Left lung (tissue), 10 donors: ENCODE measurements around the gene STX1A. TPM values are rescaled to one million over a fixed set of nuclear protein-coding genes. Genes with fewer than 3 reads are reported as not detected.
"Not testable (repeated sequence)": the region's sequence is repeated elsewhere in the genome, so short reads cannot be mapped to it uniquely, and the experiment has no call there.

Experiments
- ATAC-seq: fragments of 200-7000 bp; cut with Tn5 transposase; one replicate; pipeline ENCODE4 v1.9.1; 2020; ENCODE audit warnings: moderate library complexity
- DNase-seq, 4 donors: peaks; one replicate each; pipeline ENCODE4 v3.0.0-alpha.2; 2013 to 2020
- H3K27ac ChIP-seq, 2 donors: fragments of 200-600 bp; sonication (generic) in 1 of 2; one replicate each; pipeline versions ENCODE4 v1.5.0 to v1.8.0; 2020 to 2021
- H3K27me3 ChIP-seq, 2 donors: fragments of 200-600 bp; sonication (generic) in 1 of 2; one replicate each; pipeline versions ENCODE4 v1.5.0 to v1.8.0; 2020 to 2021
- H3K36me3 ChIP-seq, 2 donors: fragments of 200-600 bp; sonication (generic) in 1 of 2; one replicate each; pipeline versions ENCODE4 v1.5.0 to v1.8.0; 2020 to 2021
- H3K4me1 ChIP-seq, 2 donors: fragments of 200-600 bp; one replicate each; pipeline ENCODE4 v1.8.0; 2021
- H3K4me3 ChIP-seq, 2 donors: fragments of 200-600 bp; sonication (generic) in 1 of 2; one replicate each; pipeline versions ENCODE4 v1.5.0 to v1.8.0; 2020 to 2021; ENCODE audit warnings: mild to moderate bottlenecking in 1 of 2
- H3K9me3 ChIP-seq, 2 donors: fragments of 200-600 bp; sonication (generic) in 1 of 2; one replicate each; pipeline versions ENCODE4 v1.5.0 to v1.8.0; 2020 to 2021
- intact Hi-C, 2 donors: fragments of 100-400 bp; cut with DNase I; formaldehyde crosslinking; loops; one replicate each; pipeline versions ENCODE4 v1.11.2 to v1.14.2; 2022
- polyA plus RNA-seq, 6 donors: library from polyadenylated mRNA; unstranded; fragments of 120-200 nt; gene quantifications; one replicate each; pipeline ENCODE4 v1.2.1, GENCODE V29; 2013; ENCODE audit not compliant: insufficient read length in 6 of 6
- total RNA-seq, 2 donors: library from RNA; stranded (reverse); fragmentation: NEBNext Ultra II Directional; extraction: Animal tissue kit (Norgen Biotek cat#: 25700); gene quantifications; one replicate each; pipeline ENCODE4 v1.2.1, GENCODE V29; 2021
- TF ChIP-seq, protein P1 (sequence below), 2 donors: fragments of 200-600 bp; sonication (generic) in 1 of 2; IDR thresholded peaks; one replicate each; pipeline versions ENCODE4 v1.5.0 to v1.8.0; 2021; ENCODE audit warnings: antibody characterized with exemption in 2 of 2
- donor health status: DM: no; HTN: yes; CAD: no.
- donor health status: DM: no; HTN: no; CAD: no.

The STX1A gene
- total and polyA plus RNA-seq, 8 donors = 5.4 to 11.5 (median 10.0) TPM

- Histone ChIP-seq H3K36me3 (no peaks in the 10 kb centered on the region), H3K27me3 (peaks cover 0 to 68% of the 10 kb centered on the region in 2 donors), H3K4me1 (peaks cover 10 to 46% of the 10 kb centered on the region in 2 donors), H3K27ac (no peak overlapping the region), H3K4me3 (no peak overlapping the region), H3K9me3 (no peaks in the 10 kb centered on the region)
- ATAC-seq (peak; percentile 68), DNase-seq (peak in 1 of 4 donors; percentile 43)
- TF ChIP-seq, protein P1, sequence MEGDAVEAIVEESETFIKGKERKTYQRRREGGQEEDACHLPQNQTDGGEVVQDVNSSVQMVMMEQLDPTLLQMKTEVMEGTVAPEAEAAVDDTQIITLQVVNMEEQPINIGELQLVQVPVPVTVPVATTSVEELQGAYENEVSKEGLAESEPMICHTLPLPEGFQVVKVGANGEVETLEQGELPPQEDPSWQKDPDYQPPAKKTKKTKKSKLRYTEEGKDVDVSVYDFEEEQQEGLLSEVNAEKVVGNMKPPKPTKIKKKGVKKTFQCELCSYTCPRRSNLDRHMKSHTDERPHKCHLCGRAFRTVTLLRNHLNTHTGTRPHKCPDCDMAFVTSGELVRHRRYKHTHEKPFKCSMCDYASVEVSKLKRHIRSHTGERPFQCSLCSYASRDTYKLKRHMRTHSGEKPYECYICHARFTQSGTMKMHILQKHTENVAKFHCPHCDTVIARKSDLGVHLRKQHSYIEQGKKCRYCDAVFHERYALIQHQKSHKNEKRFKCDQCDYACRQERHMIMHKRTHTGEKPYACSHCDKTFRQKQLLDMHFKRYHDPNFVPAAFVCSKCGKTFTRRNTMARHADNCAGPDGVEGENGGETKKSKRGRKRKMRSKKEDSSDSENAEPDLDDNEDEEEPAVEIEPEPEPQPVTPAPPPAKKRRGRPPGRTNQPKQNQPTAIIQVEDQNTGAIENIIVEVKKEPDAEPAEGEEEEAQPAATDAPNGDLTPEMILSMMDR (IDR thresholded peaks at IDR 0.05) = no peak
- intact Hi-C loops = no loop called here
Measured at GRCh38 chr7:73715648-73716317, 3.7 kb downstream of the STX1A start.

GRCh38 chr7:73713319-73713718 lies 6.2 kb downstream of the STX1A start:
- H3K36me3 ChIP-seq, DNase-seq, ATAC-seq, H3K27ac ChIP-seq, H3K4me3 ChIP-seq, intact Hi-C loops, H3K9me3 ChIP-seq: not testable (repeated sequence)
- Histone ChIP-seq H3K27me3 (peaks cover 0 to 46% of the 10 kb centered on the region in 2 donors), H3K4me1 (peaks cover 3 to 31% of the 10 kb centered on the region in 2 donors)

DNA sequence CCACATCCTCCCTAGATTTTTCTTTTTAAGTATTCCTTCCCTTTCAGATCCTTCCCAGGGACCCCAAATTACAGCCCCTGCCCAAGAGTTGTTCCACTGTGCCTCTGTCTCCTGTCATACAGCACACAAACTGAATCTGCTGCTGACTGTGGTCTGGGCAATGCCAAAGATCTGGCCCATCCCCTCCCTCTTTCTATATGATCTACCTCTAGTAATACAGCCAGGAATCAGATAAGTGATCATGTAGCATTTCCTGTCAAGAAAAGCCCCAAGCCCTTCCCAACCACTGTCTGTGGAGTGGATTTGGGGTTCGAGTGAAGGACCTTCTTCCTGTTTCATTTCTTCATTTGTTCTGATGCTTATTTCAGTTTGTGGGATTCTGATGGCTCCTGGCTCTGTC lies 6.7 kb downstream of the STX1A start:
- H3K36me3 ChIP-seq = peaks cover 0 to 4% of the 10 kb centered on the region in 2 donors
- no peaks in the 10 kb centered on the region for H3K9me3 ChIP-seq
- DNase-seq (no peak), ATAC-seq (no peak)
- peaks cover 0 to 26% of the 10 kb centered on the region in 2 donors for H3K4me1 ChIP-seq
- peaks cover 0 to 45% of the 10 kb centered on the region in 2 donors for H3K27me3 ChIP-seq
- intact Hi-C loops = no loop called here
- no peak overlapping the region for H3K4me3 ChIP-seq
- TF ChIP-seq, protein P1 (IDR thresholded peaks at IDR 0.05) = no peak
- no peak overlapping the region for H3K27ac ChIP-seq

GRCh38 chr7:73708961-73709549 lies 10.4 kb downstream of the STX1A start:
- Histone ChIP-seq H3K27me3 (peaks cover 0 to 48% of the 10 kb centered on the region in 2 donors), H3K9me3 (no peaks in the 10 kb centered on the region), H3K27ac (no peak overlapping the region), H3K4me3 (no peak overlapping the region), H3K4me1 (peaks cover 2 to 7% of the 10 kb centered on the region in 2 donors), H3K36me3 (peaks cover 0 to 4% of the 10 kb centered on the region in 2 donors)
- intact Hi-C loops = no loop called here
- DNase-seq = no peak
- TF ChIP-seq, protein P1 (IDR thresholded peaks at IDR 0.05) = no peak
- ATAC-seq = no peak

- Histone ChIP-seq H3K27ac (no peak overlapping the region), H3K4me1 (peaks cover 2 to 9% of the 10 kb centered on the region in 2 donors), H3K4me3 (no peak overlapping the region), H3K27me3 (peaks cover 0 to 51% of the 10 kb centered on the region in 2 donors), H3K9me3 (no peaks in the 10 kb centered on the region), H3K36me3 (peaks cover 0 to 17% of the 10 kb centered on the region in 2 donors)
- DNase-seq (no peak), ATAC-seq (no peak)
- TF ChIP-seq, protein P1 (IDR thresholded peaks at IDR 0.05) = no peak
- intact Hi-C loops = no loop called here
Measured at GRCh38 chr7:73707045-73707631, 12.3 kb downstream of the STX1A start.
